ENCODE measurements around the gene ZPR1.

ZPR1 gene

GRCh38 chr11:116792869-116793771 lies 5.3 kb upstream of the ZPR1 start:
- DNase-seq (ENCODE audit: low read depth): no peak

- no peak for DNase-seq (ENCODE audit: low read depth)
These were observed 4.5 kb upstream of the ZPR1 start for GRCh38 chr11:116792144-116792868.

- no peak for DNase-seq (ENCODE audit: low read depth)
These were observed 4.0 kb upstream of the ZPR1 start, which contains the start of gene APOA5 for GRCh38 chr11:116791813-116792143. Gene APOA5, minus strand, starts transcription at chr11:116791879. Its CDS starts 19 bp downstream, at chr11:116791860.

GRCh38 chr11:116791002-116791812 lies 3.4 kb upstream of the ZPR1 start:
- peak; percentile 63 for DNase-seq (ENCODE audit: low read depth)

GRCh38 chr11:116790167-116791001 lies 2.6 kb upstream of the ZPR1 start:
- DNase-seq (ENCODE audit: low read depth): no peak

- DNase-seq (ENCODE audit: low read depth): no peak
These were observed 1.2 kb upstream of the ZPR1 start for GRCh38 chr11:116788975-116789374.

GRCh38 chr11:116788534-116788933 lies 711 bp upstream of the ZPR1 start:
- no peak for DNase-seq (ENCODE audit: low read depth)

- no peak for DNase-seq (ENCODE audit: low read depth)
These were observed 412 bp downstream of the ZPR1 start for GRCh38 chr11:116787436-116787785.

- no peak for DNase-seq (ENCODE audit: low read depth)
These were observed 857 bp downstream of the ZPR1 start for GRCh38 chr11:116786966-116787365.

- no peak for DNase-seq (ENCODE audit: low read depth)
These were observed 1.5 kb downstream of the ZPR1 start for GRCh38 chr11:116786326-116786725.

GRCh38 chr11:116782728-116783127 lies 5.1 kb downstream of the ZPR1 start:
- DNase-seq (ENCODE audit: low read depth): no peak

GRCh38 chr11:116778556-116778955 lies 9.3 kb downstream of the ZPR1 start:
- DNase-seq (ENCODE audit: low read depth): no peak

- DNase-seq (ENCODE audit: low read depth): no peak
These were observed 10.8 kb downstream of the ZPR1 start for GRCh38 chr11:116777056-116777455.

GRCh38 chr11:116776522-116776984 lies 11.3 kb downstream of the ZPR1 start:
- DNase-seq (ENCODE audit: low read depth): no peak

- DNase-seq (ENCODE audit: low read depth): no peak
These were observed 11.8 kb downstream of the ZPR1 start for GRCh38 chr11:116775975-116776374.

- DNase-seq (ENCODE audit: low read depth): no peak
These were observed 13.2 kb downstream of the ZPR1 start for GRCh38 chr11:116774661-116775060.

GRCh38 chr11:116773203-116774097 lies 14.4 kb downstream of the ZPR1 start:
- no peak for DNase-seq (ENCODE audit: low read depth)

- peak; percentile 92 for DNase-seq (ENCODE audit: low read depth)
These were observed 15.2 kb downstream of the ZPR1 start, which contains the start of gene BUD13 for GRCh38 chr11:116772443-116773202. Gene BUD13, minus strand, starts transcription at chr11:116772987. Its CDS starts 23 bp downstream, at chr11:116772964.

- DNase-seq (ENCODE audit: low read depth): no peak
These were observed 15.9 kb downstream of the ZPR1 start for GRCh38 chr11:116771935-116772334.

- no peak for DNase-seq (ENCODE audit: low read depth)
These were observed 25.7 kb downstream of the ZPR1 start for GRCh38 chr11:116762132-116762531.
